Measurements from ENCODE around the gene SPATA24.
"Not testable (repeated sequence)": the region's sequence is repeated elsewhere in the genome, so short reads cannot be mapped to it uniquely, and the experiment has no call there.

SPATA24 gene

GRCh38 chr5:139403787-139404483 is at the start of gene SPATA24:
TSS of gene SPATA24 (minus strand) at chr5:139404089. CDS start at chr5:139404060, 29 bp downstream.
- peaks cover 14% of the 10 kb centered on the region for H3K4me1 ChIP-seq (ENCODE audit: insufficient read depth, low read length)
- H3K9me3 ChIP-seq (ENCODE audit: low read length), result no peaks in the 10 kb centered on the region
- H3K9ac ChIP-seq (ENCODE audit: low read length), result peak within 1 kb of the TSS; percentile 38
- no peaks in the 10 kb centered on the region for H3K36me3 ChIP-seq (ENCODE audit: insufficient read depth, low read length)
- no peaks in the 10 kb centered on the region for H3K27me3 ChIP-seq (ENCODE audit: control insufficient read depth in 1 of 2, insufficient read depth in 2 of 2, low read length in 2 of 2)
- peak within 1 kb of the TSS; percentile 79 for H3K27ac ChIP-seq (ENCODE audit: low read depth, low read length)
- H3K4me3 ChIP-seq (ENCODE audit: low read depth in 1 of 2, low read length in 2 of 2), result peak within 1 kb of the TSS; percentile 43 to 67

GRCh38 chr5:139451878-139452660 is 48.2 kb upstream of the SPATA24 start:
- Histone ChIP-seq H3K4me3 (ENCODE audit: low read depth in 1 of 2, low read length in 2 of 2) (no peak overlapping the region), H3K27me3 (ENCODE audit: control insufficient read depth in 1 of 2, insufficient read depth in 2 of 2, low read length in 2 of 2) (no peaks in the 10 kb centered on the region), H3K9me3 (ENCODE audit: low read length) (no peaks in the 10 kb centered on the region), H3K36me3 (ENCODE audit: insufficient read depth, low read length) (no peaks in the 10 kb centered on the region), H3K27ac (ENCODE audit: low read depth, low read length) (no peak overlapping the region), H3K4me1 (ENCODE audit: insufficient read depth, low read length) (no peaks in the 10 kb centered on the region), H3K9ac (ENCODE audit: low read length) (no peak overlapping the region)

GRCh38 chr5:139451176-139451575 is 47.3 kb upstream of the SPATA24 start:
- no peak overlapping the region for H3K9ac ChIP-seq (ENCODE audit: low read length)
- no peak overlapping the region for H3K27ac ChIP-seq (ENCODE audit: low read depth, low read length)
- H3K4me1 ChIP-seq (ENCODE audit: insufficient read depth, low read length), result no peaks in the 10 kb centered on the region
- no peaks in the 10 kb centered on the region for H3K36me3 ChIP-seq (ENCODE audit: insufficient read depth, low read length)
- no peaks in the 10 kb centered on the region for H3K27me3 ChIP-seq (ENCODE audit: control insufficient read depth in 1 of 2, insufficient read depth in 2 of 2, low read length in 2 of 2)
- H3K9me3 ChIP-seq (ENCODE audit: low read length), result no peaks in the 10 kb centered on the region
- no peak overlapping the region for H3K4me3 ChIP-seq (ENCODE audit: low read depth in 1 of 2, low read length in 2 of 2)

GRCh38 chr5:139446956-139447779 is 43.3 kb upstream of the SPATA24 start:
- H3K4me3 ChIP-seq (ENCODE audit: low read depth in 1 of 2, low read length in 2 of 2), result no peak overlapping the region

GRCh38 chr5:139445325-139446170 is 41.7 kb upstream of the SPATA24 start:
- H3K4me1 ChIP-seq (ENCODE audit: insufficient read depth, low read length), result no peaks in the 10 kb centered on the region
- no peak overlapping the region for H3K27ac ChIP-seq (ENCODE audit: low read depth, low read length)

More at GRCh38 chr5:139446956-139447779, 43.3 kb upstream of the SPATA24 start:
- Histone ChIP-seq H3K9ac (ENCODE audit: low read length) (no peak overlapping the region), H3K9me3 (ENCODE audit: low read length) (no peaks in the 10 kb centered on the region), H3K27me3 (ENCODE audit: control insufficient read depth in 1 of 2, insufficient read depth in 2 of 2, low read length in 2 of 2) (no peaks in the 10 kb centered on the region), H3K4me1 (ENCODE audit: insufficient read depth, low read length) (no peaks in the 10 kb centered on the region), H3K36me3 (ENCODE audit: insufficient read depth, low read length) (no peaks in the 10 kb centered on the region), H3K27ac (ENCODE audit: low read depth, low read length) (no peak overlapping the region)

GRCh38 chr5:139443831-139444453 is 40.1 kb upstream of the SPATA24 start:
- Histone ChIP-seq H3K4me1 (ENCODE audit: insufficient read depth, low read length) (peaks cover 7% of the 10 kb centered on the region), H3K27ac (ENCODE audit: low read depth, low read length) (no peak overlapping the region), H3K4me3 (ENCODE audit: low read depth in 1 of 2, low read length in 2 of 2) (no peak overlapping the region), H3K9ac (ENCODE audit: low read length) (no peak overlapping the region), H3K9me3 (ENCODE audit: low read length) (no peaks in the 10 kb centered on the region), H3K27me3 (ENCODE audit: control insufficient read depth in 1 of 2, insufficient read depth in 2 of 2, low read length in 2 of 2) (no peaks in the 10 kb centered on the region), H3K36me3 (ENCODE audit: insufficient read depth, low read length) (no peaks in the 10 kb centered on the region)

More at GRCh38 chr5:139445325-139446170, 41.7 kb upstream of the SPATA24 start:
- H3K9ac ChIP-seq (ENCODE audit: low read length), result no peak overlapping the region
- no peaks in the 10 kb centered on the region for H3K9me3 ChIP-seq (ENCODE audit: low read length)
- no peaks in the 10 kb centered on the region for H3K36me3 ChIP-seq (ENCODE audit: insufficient read depth, low read length)
- H3K4me3 ChIP-seq (ENCODE audit: low read depth in 1 of 2, low read length in 2 of 2), result no peak overlapping the region
- no peaks in the 10 kb centered on the region for H3K27me3 ChIP-seq (ENCODE audit: control insufficient read depth in 1 of 2, insufficient read depth in 2 of 2, low read length in 2 of 2)

GRCh38 chr5:139440416-139440815 is 36.5 kb upstream of the SPATA24 start:
- H3K27me3 ChIP-seq (ENCODE audit: control insufficient read depth in 1 of 2, insufficient read depth in 2 of 2, low read length in 2 of 2); H3K9ac ChIP-seq (ENCODE audit: low read length); H3K27ac ChIP-seq (ENCODE audit: low read depth, low read length); H3K9me3 ChIP-seq (ENCODE audit: low read length); H3K36me3 ChIP-seq (ENCODE audit: insufficient read depth, low read length); H3K4me3 ChIP-seq (ENCODE audit: low read depth in 1 of 2, low read length in 2 of 2): not testable (repeated sequence)
- H3K4me1 ChIP-seq (ENCODE audit: insufficient read depth, low read length), result peaks cover 13% of the 10 kb centered on the region

GRCh38 chr5:139439013-139439903 is 35.4 kb upstream of the SPATA24 start, which contains the start of gene DNAJC18:
TSS of gene DNAJC18 (minus strand) at chr5:139439525. CDS start at chr5:139439445, 80 bp downstream.
- H3K4me3 ChIP-seq (ENCODE audit: low read depth in 1 of 2, low read length in 2 of 2), result peak within 1 kb of the TSS; percentile 73 to 80

GRCh38 chr5:139438707-139439012 is 34.8 kb upstream of the SPATA24 start:
- Histone ChIP-seq H3K9ac (ENCODE audit: low read length) (peak overlapping the region; percentile 58), H3K27ac (ENCODE audit: low read depth, low read length) (peak overlapping the region; percentile 91), H3K4me3 (ENCODE audit: low read depth in 1 of 2, low read length in 2 of 2) (peak overlapping the region; percentile 73 to 80), H3K27me3 (ENCODE audit: control insufficient read depth in 1 of 2, insufficient read depth in 2 of 2, low read length in 2 of 2) (no peaks in the 10 kb centered on the region), H3K9me3 (ENCODE audit: low read length) (no peaks in the 10 kb centered on the region), H3K36me3 (ENCODE audit: insufficient read depth, low read length) (no peaks in the 10 kb centered on the region), H3K4me1 (ENCODE audit: insufficient read depth, low read length) (peaks cover 13% of the 10 kb centered on the region)

More at GRCh38 chr5:139439013-139439903, 35.4 kb upstream of the SPATA24 start, which contains the start of gene DNAJC18:
- Histone ChIP-seq H3K9me3 (ENCODE audit: low read length) (no peaks in the 10 kb centered on the region), H3K36me3 (ENCODE audit: insufficient read depth, low read length) (no peaks in the 10 kb centered on the region), H3K4me1 (ENCODE audit: insufficient read depth, low read length) (peaks cover 13% of the 10 kb centered on the region), H3K27me3 (ENCODE audit: control insufficient read depth in 1 of 2, insufficient read depth in 2 of 2, low read length in 2 of 2) (no peaks in the 10 kb centered on the region), H3K9ac (ENCODE audit: low read length) (peak within 1 kb of the TSS; percentile 58), H3K27ac (ENCODE audit: low read depth, low read length) (peak within 1 kb of the TSS; percentile 91)
